Lower leg skin (tissue), 4 donors: ENCODE results near the gene FANCI. TPM values are rescaled to one million over a fixed set of nuclear protein-coding genes. Genes with fewer than 3 reads are reported as not detected.

Experiments
- DNase-seq, 2 donors: peaks; one replicate each; pipeline ENCODE4 v3.0.0-alpha.2; 2019; ENCODE audit warnings: low spot score in 2 of 2
- H3K4me3 ChIP-seq: fragments of 200-600 bp; sonication (generic); 2 replicates; pipeline ENCODE4 v1.5.1; 2017; ENCODE audit warnings: mild to moderate bottlenecking, low read depth; ENCODE audit not compliant: poor library complexity, severe bottlenecking
- CTCF ChIP-seq, 3 donors: fragments of 450-650 bp; IDR thresholded peaks; one replicate each; pipeline ENCODE4 v1.5.1; 2016; ENCODE audit warnings: antibody characterized with exemption in 3 of 3, mild to moderate bottlenecking in 3 of 3, moderate library complexity in 2 of 3
- POLR2A ChIP-seq, 2 donors: fragments of 450-650 bp; IDR thresholded peaks; one replicate each; pipeline ENCODE4 v1.6.1; 2016 to 2017; ENCODE audit warnings: antibody characterized with exemption in 2 of 2, mild to moderate bottlenecking in 1 of 2, moderate library complexity in 1 of 2
- WGBS, 2 donors: methylation state at CpG; one replicate each; pipeline ENCODE4 v1.1.5; 2018; 5-methylcytosine and 5-hydroxymethylcytosine counted together
- intact Hi-C: fragments of 100-400 bp; cut with DNase I; formaldehyde crosslinking; loops from one replicate; pipeline ENCODE4 v1.15.0; 2023; ENCODE audit warnings: low total_unique reads
- total RNA-seq, 4 donors: library from RNA; depleted of rRNA; stranded (reverse); fragments of >200 nt; gene quantifications; one replicate each; pipeline ENCODE4 v1.1.0, GENCODE V29; 2016

FANCI gene
- total RNA-seq, 4 donors from 2014 or later = 4.5 to 22.0 (median 8.5) TPM

- DNase-seq = no peak
- TF ChIP-seq POLR2A (IDR thresholded peaks at IDR 0.05) = no peak
- no peak for TF ChIP-seq CTCF (IDR thresholded peaks at IDR 0.05)
- intact Hi-C loops = no loop called here
- WGBS, 2 donors = 43 to 46% methylated on average over 2 of the region's 2 CpGs
- H3K4me3 ChIP-seq = no peak overlapping the region
Observed at GRCh38 chr15:89203705-89204273, 40.0 kb upstream of the FANCI start.

- intact Hi-C loops = no loop called here
- no peak for DNase-seq
- H3K4me3 ChIP-seq = no peak overlapping the region
- 65 to 73% methylated on average over 14 of the region's 14 CpGs for WGBS, 2 donors
- TF ChIP-seq CTCF (IDR thresholded peaks at IDR 0.05) (no peak), POLR2A (IDR thresholded peaks at IDR 0.05) (no peak)
Observed at GRCh38 chr15:89205991-89206585, 37.7 kb upstream of the FANCI start.

- peak in 1 of 3 donors; percentile 57 for TF ChIP-seq CTCF (IDR thresholded peaks at IDR 0.05)
- TF ChIP-seq POLR2A (IDR thresholded peaks at IDR 0.05) = no peak
- peak; percentile 46 to 95 for DNase-seq
- intact Hi-C loops = no loop called here
- WGBS, 2 donors = 0 to 1% methylated on average over 14 of the region's 14 CpGs
- no peak overlapping the region for H3K4me3 ChIP-seq
Observed at GRCh38 chr15:89206908-89207331, 36.9 kb upstream of the FANCI start.

GRCh38 chr15:89208256-89208655, 35.5 kb upstream of the FANCI start:
- intact Hi-C loops = no loop called here
- no peak for DNase-seq
- no peak for TF ChIP-seq CTCF (IDR thresholded peaks at IDR 0.05)
- no peak for TF ChIP-seq POLR2A (IDR thresholded peaks at IDR 0.05)
- H3K4me3 ChIP-seq = no peak overlapping the region

GRCh38 chr15:89209057-89209456, 34.7 kb upstream of the FANCI start:
- no peak for TF ChIP-seq POLR2A (IDR thresholded peaks at IDR 0.05)
- no peak for TF ChIP-seq CTCF (IDR thresholded peaks at IDR 0.05)
- DNase-seq = no peak
- no peak overlapping the region for H3K4me3 ChIP-seq
- intact Hi-C loops = no loop called here
- WGBS, 2 donors = 86 to 90% methylated on average over 1 of the region's 1 CpG
